GM12878 (cell line): ENCODE measurements around the gene GJA4. TPM values are rescaled to one million over a fixed set of nuclear protein-coding genes. Genes with fewer than 3 reads are reported as not detected.

Experiments
- ATAC-seq: fragments of 200-7000 bp; cut with Tn5 transposase; 3 replicates; pipeline ENCODE4 v1.9.1; 2020; ENCODE audit warnings: mild to moderate bottlenecking, moderate library complexity
- BruUV-seq: library from RNA; stranded (reverse); fragments of 400-500 nt; replicated peaks from 2 replicates; lab custom pipeline; 2021; lab: Mats Ljungman, UMichigan
- CTCF ChIA-PET: fragments of 300-600 bp; sonication (Branson Sonifier 250); formaldehyde crosslinking; extraction: SDS; loops from one replicate; lab custom pipeline; 2021; ENCODE audit warnings: inconsistent platforms; lab: Yijun Ruan, JAX
- POLR2A ChIA-PET: fragments of 350-600 bp; formaldehyde crosslinking; extraction: SDS; loops from one replicate; lab custom pipeline; 2021; ENCODE audit warnings: inconsistent platforms; lab: Charles Lee
- RAD21 ChIA-PET: fragments of 300-600 bp; sonication (Branson Sonifier 250); formaldehyde crosslinking; loops from one replicate; lab custom pipeline; 2023; ENCODE audit warnings: antibody characterized with exemption; ENCODE audit not compliant: unreplicated experiment; lab: Charles Lee
- SMC1A ChIA-PET: fragments of 300-600 bp; sonication (Branson Sonifier 250); formaldehyde crosslinking; loops from one replicate; lab custom pipeline; 2023; ENCODE audit not compliant: unreplicated experiment, uncharacterized antibody; lab: Charles Lee
- DNase-seq: peaks from one replicate; pipeline ENCODE4 v3.0.0-alpha.2; 2011; ENCODE audit warnings: low read depth, low spot score
- FAIRE-seq: peaks from 3 replicates; lab custom pipeline; 2011; peaks lifted over from hg19 to GRCh38; lab: Jason Lieb, UNC
- H2AFZ ChIP-seq: 2 replicates; pipeline ENCODE4 v1.6.0; 2011; ENCODE audit warnings: low read depth, low read length, control low read depth; ENCODE audit not compliant: control insufficient read depth
- H3K27ac ChIP-seq: 2 replicates; pipeline ENCODE4 v1.5.1; 2011; ENCODE audit warnings: control low read depth; ENCODE audit not compliant: control insufficient read depth, insufficient read depth
- H3K27me3 ChIP-seq, 2 experiments: replicated peaks in 1 of 2; 2 replicates each; pipeline versions ENCODE4 v1.6.0 to v1.6.1; 2011; ENCODE audit warnings: low read length in 1 of 2; ENCODE audit not compliant: control insufficient read depth in 2 of 2, insufficient read depth in 2 of 2
- H3K36me3 ChIP-seq, 2 experiments: 2 replicates each; pipeline ENCODE4 v1.5.1; 2011; ENCODE audit warnings: low read length in 1 of 2; ENCODE audit not compliant: control insufficient read depth in 2 of 2, insufficient read depth in 2 of 2
- H3K4me1 ChIP-seq: 2 replicates; pipeline ENCODE4 v1.6.1; 2011; ENCODE audit warnings: mild to moderate bottlenecking, low read length, moderate library complexity, mixed read lengths; ENCODE audit not compliant: control insufficient read depth, insufficient read depth
- H3K4me2 ChIP-seq: 2 replicates; pipeline ENCODE4 v1.6.0; 2011; ENCODE audit warnings: control low read depth; ENCODE audit not compliant: control insufficient read depth, insufficient read depth
- H3K4me3 ChIP-seq: fragments of 200-600 bp; sonication (generic); 2 replicates; pipeline ENCODE4 v1.5.1; 2016
- H3K79me2 ChIP-seq: 2 replicates; pipeline ENCODE4 v1.6.0; 2011; ENCODE audit warnings: low read length; ENCODE audit not compliant: control insufficient read depth, insufficient read depth
- H3K9ac ChIP-seq: 2 replicates; pipeline ENCODE4 v1.8.0; 2011; ENCODE audit warnings: low read length, control low read depth, mixed read lengths; ENCODE audit not compliant: control insufficient read depth, insufficient read depth
- H3K9me3 ChIP-seq: replicated peaks from 3 replicates; pipeline ENCODE4 v1.5.1; 2011; ENCODE audit warnings: mild to moderate bottlenecking, low read length; ENCODE audit not compliant: control insufficient read depth, insufficient read depth
- H4K20me1 ChIP-seq: 2 replicates; pipeline ENCODE4 v1.6.0; 2011; ENCODE audit not compliant: control insufficient read depth, insufficient read depth
- FOXK2 ChIP-seq: fragments of 450-650 bp; IDR thresholded peaks from 2 replicates; pipeline ENCODE4 v1.6.1; 2017; ENCODE audit warnings: mild to moderate bottlenecking, moderate library complexity
- IRF4 ChIP-seq: IDR thresholded peaks from 2 replicates; pipeline ENCODE4 v1.6.1; 2011; ENCODE audit warnings: low read depth, low read length
- JUNB ChIP-seq: IDR thresholded peaks from 2 replicates; pipeline ENCODE4 v1.6.1; 2016; ENCODE audit warnings: antibody characterized with exemption, mild to moderate bottlenecking
- POU2F2 ChIP-seq: IDR thresholded peaks from 3 replicates; pipeline ENCODE4 v1.6.1; 2011; ENCODE audit warnings: low read depth, mild to moderate bottlenecking, low read length, borderline replicate concordance
- RAD21 ChIP-seq: IDR thresholded peaks from 2 replicates; pipeline ENCODE4 v1.6.1; 2011; ENCODE audit warnings: mild to moderate bottlenecking, low read depth, low read length, moderate library complexity; ENCODE audit not compliant: insufficient read depth
- RFX5 ChIP-seq: IDR thresholded peaks from 2 replicates; pipeline ENCODE4 v1.6.1; 2011; ENCODE audit warnings: low read depth, low read length, improper control_type of control experiment
- SIN3A ChIP-seq: IDR thresholded peaks from 2 replicates; pipeline ENCODE4 v1.6.1; 2012; ENCODE audit warnings: low read depth, low read length, improper control_type of control experiment
- STAT3 ChIP-seq: IDR thresholded peaks from 2 replicates; pipeline ENCODE4 v1.6.1; 2011; ENCODE audit warnings: low read depth, low read length, improper control_type of control experiment
- TAF1 ChIP-seq: IDR thresholded peaks from 2 replicates; pipeline ENCODE4 v1.6.1; 2011; ENCODE audit warnings: mild to moderate bottlenecking, low read depth, low read length, borderline replicate concordance
- ZBTB11 ChIP-seq: fragments of 450-650 bp; formaldehyde crosslinking; IDR thresholded peaks from 2 replicates; pipeline ENCODE4 v1.5.0; 2022; ENCODE audit warnings: mild to moderate bottlenecking, missing genetic modification characterization
- ZNF207 ChIP-seq: fragments of 450-650 bp; IDR thresholded peaks from 2 replicates; pipeline ENCODE4 v1.6.1; 2014; ENCODE audit warnings: antibody characterized with exemption, mild to moderate bottlenecking, borderline replicate concordance
- ZNF592 ChIP-seq: fragments of 450-650 bp; IDR thresholded peaks from 2 replicates; pipeline ENCODE4 v1.6.1; 2017; ENCODE audit warnings: mild to moderate bottlenecking, moderate library complexity
- WGBS: methylation state at CpG from one replicate; pipeline ENCODE4 v1.1.6; 2016; ENCODE audit warnings: low lambda C conversion rate; ENCODE audit not compliant: insufficient replicate concordance, insufficient coverage; ENCODE audit errors: missing lambda C conversion rate; 5-methylcytosine and 5-hydroxymethylcytosine counted together
- in situ Hi-C: fragments of 300-500 bp; cut with MboI; formaldehyde crosslinking; loops from 9 replicates; pipeline ENCODE4 v1.14.3; 2018; ENCODE audit warnings: mixed read lengths
- intact Hi-C: fragments of 100-400 bp; cut with micrococcal nuclease; formaldehyde crosslinking; loops from one replicate; pipeline ENCODE4 v1.14.2; 2022; ENCODE audit not compliant: unreplicated experiment
- polyA plus RNA-seq, 11 experiments: library from polyadenylated mRNA; depleted of rRNA in 4 of 11; unstranded in 6 of 11; stranded (reverse) in 5 of 11; fragments of >200 nt; fragmentation: Nextera tagmentation in 4 of 11; fragmentation: Illumina TruSeq in 1 of 11; extraction: Ambion mirVana in 4 of 11; extraction: Trizol in 1 of 11; gene quantifications; 1 replicate in 1 of 11; 2 replicates in 10 of 11; pipeline versions ENCODE4 v1.2.1 to v1.2.3, GENCODE V29; 2011 to 2016; ENCODE audit warnings: inconsistent platforms in 2 of 11, missing spikeins in 2 of 11, low read depth in 1 of 11
- total RNA-seq, 4 experiments: library from RNA; depleted of rRNA in 3 of 4; stranded (reverse); fragments of >200 nt in 3 of 4; fragmentation: Illumina TruSeq in 1 of 4; extraction: Trizol in 1 of 4; gene quantifications; 2 replicates each; pipeline versions ENCODE4 v1.2.1 to v1.2.3, GENCODE V29; 2013 to 2021
- TF ChIP-seq, protein P1 (sequence below): fragments of 450-650 bp; IDR thresholded peaks from 2 replicates; pipeline ENCODE4 v1.6.1; 2016; ENCODE audit warnings: mild to moderate bottlenecking
- TF ChIP-seq, protein P2 (sequence below): IDR thresholded peaks from 2 replicates; pipeline ENCODE4 v1.6.1; 2012; ENCODE audit warnings: low read depth, low read length, improper control_type of control experiment
- TF ChIP-seq, protein P3 (sequence below): IDR thresholded peaks from 2 replicates; pipeline ENCODE4 v1.6.1; 2011; ENCODE audit warnings: low read depth, mild to moderate bottlenecking, low read length, moderate library complexity, borderline replicate concordance; ENCODE audit errors: extremely low read depth

The GJA4 gene
- total and polyA plus RNA-seq, 10 of the 15 experiments (the other 5 are each of a cell fraction or from before 2014, with no cell fraction given) = 0.09 to 0.18 TPM; not detected in 8

DNA sequence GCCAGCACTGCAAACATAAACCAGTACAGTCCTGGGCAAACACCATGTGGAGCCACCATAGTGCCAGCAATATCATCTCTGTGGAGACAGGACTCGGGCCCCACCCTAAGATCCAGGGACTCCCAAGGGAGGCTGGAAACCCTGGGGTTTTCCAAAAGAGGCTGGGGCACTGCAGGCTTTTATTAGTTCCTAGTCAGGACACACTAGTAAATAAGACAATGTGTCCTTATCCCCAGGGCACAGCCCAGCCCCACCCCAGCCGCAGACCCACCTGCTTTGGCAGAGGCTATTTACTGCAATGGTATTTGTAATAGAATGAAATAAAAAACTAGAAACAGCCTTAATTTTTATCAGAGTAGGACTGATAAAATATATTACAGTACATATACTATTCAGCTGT lies 12.3 kb upstream of the GJA4 start:
- Histone ChIP-seq H4K20me1 (no peaks in the 10 kb centered on the region), H2AFZ (no peak overlapping the region), H3K9me3 (no peaks in the 10 kb centered on the region), H3K4me3 (no peak overlapping the region), H3K36me3 (no peaks in the 10 kb centered on the region), H3K27ac (no peak overlapping the region), H3K4me1 (no peaks in the 10 kb centered on the region), H3K9ac (no peak overlapping the region), H3K27me3 (peaks cover 2 to 10% of the 10 kb centered on the region in 2 experiments; a peak in 3 of 4 replicates), H3K4me2 (no peak overlapping the region), H3K79me2 (no peaks in the 10 kb centered on the region)
- no peak for TF ChIP-seq RAD21
- no peak for TF ChIP-seq ZNF592
- TF ChIP-seq, protein P1, sequence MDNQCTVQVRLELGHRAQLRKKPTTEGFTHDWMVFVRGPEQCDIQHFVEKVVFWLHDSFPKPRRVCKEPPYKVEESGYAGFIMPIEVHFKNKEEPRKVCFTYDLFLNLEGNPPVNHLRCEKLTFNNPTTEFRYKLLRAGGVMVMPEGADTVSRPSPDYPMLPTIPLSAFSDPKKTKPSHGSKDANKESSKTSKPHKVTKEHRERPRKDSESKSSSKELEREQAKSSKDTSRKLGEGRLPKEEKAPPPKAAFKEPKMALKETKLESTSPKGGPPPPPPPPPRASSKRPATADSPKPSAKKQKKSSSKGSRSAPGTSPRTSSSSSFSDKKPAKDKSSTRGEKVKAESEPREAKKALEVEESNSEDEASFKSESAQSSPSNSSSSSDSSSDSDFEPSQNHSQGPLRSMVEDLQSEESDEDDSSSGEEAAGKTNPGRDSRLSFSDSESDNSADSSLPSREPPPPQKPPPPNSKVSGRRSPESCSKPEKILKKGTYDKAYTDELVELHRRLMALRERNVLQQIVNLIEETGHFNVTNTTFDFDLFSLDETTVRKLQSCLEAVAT = no peak
- no peak for TF ChIP-seq SIN3A
- TF ChIP-seq TAF1 = no peak
- TF ChIP-seq, protein P2, sequence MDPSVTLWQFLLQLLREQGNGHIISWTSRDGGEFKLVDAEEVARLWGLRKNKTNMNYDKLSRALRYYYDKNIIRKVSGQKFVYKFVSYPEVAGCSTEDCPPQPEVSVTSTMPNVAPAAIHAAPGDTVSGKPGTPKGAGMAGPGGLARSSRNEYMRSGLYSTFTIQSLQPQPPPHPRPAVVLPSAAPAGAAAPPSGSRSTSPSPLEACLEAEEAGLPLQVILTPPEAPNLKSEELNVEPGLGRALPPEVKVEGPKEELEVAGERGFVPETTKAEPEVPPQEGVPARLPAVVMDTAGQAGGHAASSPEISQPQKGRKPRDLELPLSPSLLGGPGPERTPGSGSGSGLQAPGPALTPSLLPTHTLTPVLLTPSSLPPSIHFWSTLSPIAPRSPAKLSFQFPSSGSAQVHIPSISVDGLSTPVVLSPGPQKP = no peak
- TF ChIP-seq JUNB = no peak
- TF ChIP-seq FOXK2 = no peak
- TF ChIP-seq IRF4 = no peak
- TF ChIP-seq, protein P3, sequence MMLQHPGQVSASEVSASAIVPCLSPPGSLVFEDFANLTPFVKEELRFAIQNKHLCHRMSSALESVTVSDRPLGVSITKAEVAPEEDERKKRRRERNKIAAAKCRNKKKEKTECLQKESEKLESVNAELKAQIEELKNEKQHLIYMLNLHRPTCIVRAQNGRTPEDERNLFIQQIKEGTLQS = no peak
- TF ChIP-seq ZBTB11 (CRISPR knock-in tag) = no peak
- no peak for TF ChIP-seq RFX5
- no peak for TF ChIP-seq ZNF207
- TF ChIP-seq POU2F2 = no peak
- no peak for TF ChIP-seq STAT3
- BruUV-seq = no TSS peak
- no peak for ATAC-seq
- ChIA-PET CTCF (interaction anchor here (1.2 kb wide), 1 partner anchor 72 kb away, joined by 3 read pairs; no protein-coding TSS in a partner anchor), RAD21 (no interaction called here), POLR2A (no interaction called here), SMC1A (no interaction called here)
- no peak for DNase-seq
- no peak for FAIRE-seq
- in situ Hi-C loops = no loop called here
- 55% methylated on average over 2 of the region's 2 CpGs for WGBS
- intact Hi-C loops = no loop called here
